HAP-1 (cell line): Measurements from ENCODE around the gene ATF7IP2.
"Not testable (repeated sequence)": the region's sequence is repeated elsewhere in the genome, so short reads cannot be mapped to it uniquely, and the experiment has no call there.

Source experiments
- DNase-seq, 2 experiments: peaks; one replicate each; pipeline ENCODE4 v3.0.0-alpha.2; 2016 to 2020; ENCODE audit warnings: low spot score in 2 of 2
- H3K27me3 ChIP-seq: fragments of 250-450 bp; sonication (Bioruptor Pico); 2 replicates; pipeline ENCODE4 v1.5.1; 2020; ENCODE audit warnings: low read depth, mild to moderate bottlenecking, moderate library complexity
- H3K36me3 ChIP-seq: fragments of 250-450 bp; sonication (Bioruptor Pico); replicated peaks from 2 replicates; pipeline ENCODE4 v1.5.1; 2020; ENCODE audit warnings: mild to moderate bottlenecking
- H3K4me1 ChIP-seq: fragments of 250-450 bp; sonication (Bioruptor Pico); 2 replicates; pipeline ENCODE4 v1.5.1; 2020; ENCODE audit warnings: mild to moderate bottlenecking
- H3K4me3 ChIP-seq: fragments of 250-450 bp; sonication (Bioruptor Pico); 2 replicates; pipeline ENCODE4 v1.5.1; 2020; ENCODE audit warnings: mild to moderate bottlenecking, moderate library complexity
- H3K9me3 ChIP-seq: fragments of 250-450 bp; sonication (Bioruptor Pico); 2 replicates; pipeline ENCODE4 v1.5.1; 2020; ENCODE audit warnings: mild to moderate bottlenecking, moderate library complexity
- in situ Hi-C: fragments of 300-500 bp; cut with MboI; formaldehyde crosslinking; loops from 3 replicates; pipeline ENCODE4 v1.14.3; 2020; ENCODE audit warnings: low sequenced_read_pairs, inconsistent platforms, mixed read lengths

Gene ATF7IP2, protein sequence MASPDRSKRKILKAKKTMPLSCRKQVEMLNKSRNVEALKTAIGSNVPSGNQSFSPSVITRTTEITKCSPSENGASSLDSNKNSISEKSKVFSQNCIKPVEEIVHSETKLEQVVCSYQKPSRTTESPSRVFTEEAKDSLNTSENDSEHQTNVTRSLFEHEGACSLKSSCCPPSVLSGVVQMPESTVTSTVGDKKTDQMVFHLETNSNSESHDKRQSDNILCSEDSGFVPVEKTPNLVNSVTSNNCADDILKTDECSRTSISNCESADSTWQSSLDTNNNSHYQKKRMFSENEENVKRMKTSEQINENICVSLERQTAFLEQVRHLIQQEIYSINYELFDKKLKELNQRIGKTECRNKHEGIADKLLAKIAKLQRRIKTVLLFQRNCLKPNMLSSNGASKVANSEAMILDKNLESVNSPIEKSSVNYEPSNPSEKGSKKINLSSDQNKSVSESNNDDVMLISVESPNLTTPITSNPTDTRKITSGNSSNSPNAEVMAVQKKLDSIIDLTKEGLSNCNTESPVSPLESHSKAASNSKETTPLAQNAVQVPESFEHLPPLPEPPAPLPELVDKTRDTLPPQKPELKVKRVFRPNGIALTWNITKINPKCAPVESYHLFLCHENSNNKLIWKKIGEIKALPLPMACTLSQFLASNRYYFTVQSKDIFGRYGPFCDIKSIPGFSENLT

GRCh38 chr16:10385725-10386516 is at the start of gene ATF7IP2:
Gene ATF7IP2 (plus strand): TSS chr16:10386061. CDS start chr16:10430621, 44,560 bp downstream.
- in situ Hi-C loops, result no loop called here
- Histone ChIP-seq H3K36me3 (peaks cover 4% of the 10 kb centered on the region; the same call in 1 of the 2 replicates), H3K9me3 (no peaks in the 10 kb centered on the region), H3K4me3 (peak within 1 kb of the TSS; percentile 66), H3K27me3 (no peaks in the 10 kb centered on the region), H3K4me1 (peaks cover 8% of the 10 kb centered on the region; the same call in 1 of the 2 replicates)
- DNase-seq, result peak; percentile 81 to 96

DNA sequence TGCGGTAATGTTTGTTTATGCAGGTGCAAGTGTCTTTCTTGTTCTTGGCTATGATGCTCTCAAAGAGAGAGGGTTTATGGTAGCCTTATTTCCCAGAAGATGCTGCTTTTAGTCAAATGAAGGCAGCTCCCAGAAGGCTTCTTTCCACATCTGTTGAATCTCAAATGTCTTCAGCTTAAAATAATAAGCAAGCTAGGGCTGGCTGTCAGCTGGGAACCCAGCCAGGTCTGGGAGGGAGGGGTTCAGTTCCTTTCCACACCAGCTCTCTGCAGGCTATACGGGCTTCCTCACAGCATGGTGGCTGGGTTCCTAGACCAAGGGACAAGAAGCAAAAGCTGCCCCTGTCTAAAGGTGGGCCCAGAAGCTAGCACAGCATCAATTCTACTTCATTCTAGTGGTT is 47.4 kb upstream of the ATF7IP2 start:
- in situ Hi-C loops, result no loop called here
- DNase-seq, result no peak
- Histone ChIP-seq H3K27me3 (no peaks in the 10 kb centered on the region), H3K4me3 (no peak overlapping the region), H3K36me3 (no peaks in the 10 kb centered on the region), H3K9me3 (no peaks in the 10 kb centered on the region), H3K4me1 (no peaks in the 10 kb centered on the region)

- in situ Hi-C loops, result no loop called here
- no peaks in the 10 kb centered on the region for H3K4me1 ChIP-seq
- no peaks in the 10 kb centered on the region for H3K9me3 ChIP-seq
- DNase-seq, result no peak
- H3K36me3 ChIP-seq, result no peaks in the 10 kb centered on the region
- no peak overlapping the region for H3K4me3 ChIP-seq
- no peaks in the 10 kb centered on the region for H3K27me3 ChIP-seq
Measured at GRCh38 chr16:10339777-10340732, 45.8 kb upstream of the ATF7IP2 start.

- no peaks in the 10 kb centered on the region for H3K4me1 ChIP-seq
- H3K36me3 ChIP-seq, result no peaks in the 10 kb centered on the region
- H3K9me3 ChIP-seq, result no peaks in the 10 kb centered on the region
- H3K27me3 ChIP-seq, result no peaks in the 10 kb centered on the region
- in situ Hi-C loops, result no loop called here
- DNase-seq, result no peak
- H3K4me3 ChIP-seq, result no peak overlapping the region
Measured at GRCh38 chr16:10343124-10343760, 42.6 kb upstream of the ATF7IP2 start.

DNA sequence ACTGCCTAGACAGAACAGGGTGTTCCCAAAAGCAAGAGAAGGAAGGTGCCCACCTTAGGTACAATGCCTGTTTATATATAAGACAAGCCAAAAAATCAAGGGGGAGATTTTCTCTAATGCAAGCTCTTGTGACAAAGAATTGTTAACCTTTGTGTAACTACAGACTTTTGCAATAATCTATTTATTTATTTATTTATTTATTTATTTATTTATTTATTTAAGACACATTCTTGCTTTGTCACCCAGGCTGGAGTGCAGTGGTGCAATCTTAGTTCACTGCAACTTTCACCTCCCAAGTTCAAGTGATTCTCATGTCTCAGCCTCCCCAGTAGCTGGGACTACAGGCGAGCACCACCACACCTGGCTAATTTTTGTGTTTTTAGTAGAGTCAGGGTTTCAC is 41.2 kb upstream of the ATF7IP2 start:
- not testable (repeated sequence) for DNase-seq, H3K9me3 ChIP-seq

DNA sequence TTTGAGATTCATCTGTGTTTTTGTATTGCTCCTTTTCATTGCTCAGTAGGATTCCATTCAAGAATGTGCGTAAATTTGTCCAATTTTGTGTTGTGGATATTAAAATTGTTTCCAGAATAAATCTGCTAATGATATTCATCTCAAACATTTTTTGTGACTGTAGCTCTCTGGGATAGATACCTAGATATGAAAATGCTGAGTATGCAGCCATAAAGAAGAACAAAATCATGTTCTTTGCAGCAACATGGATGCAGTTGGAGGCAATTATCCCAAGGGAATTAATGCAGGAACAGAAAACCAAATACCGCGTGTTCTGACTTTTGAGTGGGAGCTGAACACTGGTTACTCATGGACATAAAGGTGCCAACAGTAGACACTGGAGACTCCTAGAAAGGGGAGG is 40.2 kb upstream of the ATF7IP2 start:
- Histone ChIP-seq H3K4me1 (no peaks in the 10 kb centered on the region), H3K9me3 (no peaks in the 10 kb centered on the region), H3K36me3 (no peaks in the 10 kb centered on the region), H3K4me3 (no peak overlapping the region), H3K27me3 (no peaks in the 10 kb centered on the region)
- in situ Hi-C loops, result no loop called here
- DNase-seq, result no peak

More for the DNA sequence above, 41.2 kb upstream of the ATF7IP2 start:
- in situ Hi-C loops, H3K27me3 ChIP-seq, H3K4me1 ChIP-seq, H3K4me3 ChIP-seq, H3K36me3 ChIP-seq: not testable (repeated sequence)

- Histone ChIP-seq H3K4me1 (no peaks in the 10 kb centered on the region), H3K9me3 (no peaks in the 10 kb centered on the region), H3K36me3 (no peaks in the 10 kb centered on the region), H3K27me3 (no peaks in the 10 kb centered on the region), H3K4me3 (no peak overlapping the region)
- in situ Hi-C loops, result no loop called here
- no peak for DNase-seq
Measured at GRCh38 chr16:10349851-10350250, 36.0 kb upstream of the ATF7IP2 start.

DNA sequence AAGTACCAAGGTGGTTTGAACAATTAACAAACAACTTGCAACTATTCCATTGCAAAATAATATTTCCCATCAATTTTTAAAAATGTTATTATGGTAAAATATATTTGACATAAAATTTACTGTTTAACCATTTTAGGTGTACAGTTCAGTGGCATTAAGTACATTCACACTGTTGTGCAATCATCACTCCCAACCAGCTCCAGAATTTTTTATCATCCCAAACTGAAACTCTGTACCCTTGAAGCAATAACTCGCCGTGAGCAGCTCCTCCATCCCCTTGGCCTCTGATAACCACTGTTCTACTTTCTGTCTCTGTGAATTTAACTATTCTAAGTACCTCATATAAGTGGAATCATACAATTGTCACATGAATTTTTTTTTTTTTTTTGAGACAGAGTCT is 33.6 kb upstream of the ATF7IP2 start:
- DNase-seq, result no peak
- no peaks in the 10 kb centered on the region for H3K4me1 ChIP-seq

DNA sequence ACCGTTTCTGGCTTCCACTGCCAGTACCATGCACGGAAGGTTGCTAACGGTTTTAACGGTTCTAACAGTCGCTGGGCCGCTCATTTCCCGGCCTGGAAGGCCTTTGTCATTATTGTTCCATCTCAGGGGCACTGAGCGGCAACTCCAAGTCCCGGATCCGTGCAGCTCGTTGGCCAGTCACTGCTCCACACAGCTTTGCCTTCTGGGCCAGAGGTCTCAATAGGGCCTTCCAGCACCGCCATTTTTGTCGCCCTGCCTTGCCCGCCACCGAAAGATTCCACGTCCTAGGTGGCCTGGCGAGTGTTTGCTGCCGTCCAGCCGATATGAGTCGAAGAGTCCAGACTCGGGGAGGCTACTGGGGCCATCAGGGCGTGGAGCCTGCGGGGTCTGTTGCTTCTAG is 30.3 kb upstream of the ATF7IP2 start:
- Histone ChIP-seq H3K27me3 (no peaks in the 10 kb centered on the region), H3K4me3 (no peak overlapping the region), H3K36me3 (no peaks in the 10 kb centered on the region), H3K4me1 (no peaks in the 10 kb centered on the region), H3K9me3 (no peaks in the 10 kb centered on the region)
- no peak for DNase-seq
- in situ Hi-C loops, result no loop called here

More for the DNA sequence above, 33.6 kb upstream of the ATF7IP2 start:
- Histone ChIP-seq H3K36me3 (no peaks in the 10 kb centered on the region), H3K27me3 (no peaks in the 10 kb centered on the region), H3K4me3 (no peak overlapping the region), H3K9me3 (no peaks in the 10 kb centered on the region)
- in situ Hi-C loops, result no loop called here

DNA sequence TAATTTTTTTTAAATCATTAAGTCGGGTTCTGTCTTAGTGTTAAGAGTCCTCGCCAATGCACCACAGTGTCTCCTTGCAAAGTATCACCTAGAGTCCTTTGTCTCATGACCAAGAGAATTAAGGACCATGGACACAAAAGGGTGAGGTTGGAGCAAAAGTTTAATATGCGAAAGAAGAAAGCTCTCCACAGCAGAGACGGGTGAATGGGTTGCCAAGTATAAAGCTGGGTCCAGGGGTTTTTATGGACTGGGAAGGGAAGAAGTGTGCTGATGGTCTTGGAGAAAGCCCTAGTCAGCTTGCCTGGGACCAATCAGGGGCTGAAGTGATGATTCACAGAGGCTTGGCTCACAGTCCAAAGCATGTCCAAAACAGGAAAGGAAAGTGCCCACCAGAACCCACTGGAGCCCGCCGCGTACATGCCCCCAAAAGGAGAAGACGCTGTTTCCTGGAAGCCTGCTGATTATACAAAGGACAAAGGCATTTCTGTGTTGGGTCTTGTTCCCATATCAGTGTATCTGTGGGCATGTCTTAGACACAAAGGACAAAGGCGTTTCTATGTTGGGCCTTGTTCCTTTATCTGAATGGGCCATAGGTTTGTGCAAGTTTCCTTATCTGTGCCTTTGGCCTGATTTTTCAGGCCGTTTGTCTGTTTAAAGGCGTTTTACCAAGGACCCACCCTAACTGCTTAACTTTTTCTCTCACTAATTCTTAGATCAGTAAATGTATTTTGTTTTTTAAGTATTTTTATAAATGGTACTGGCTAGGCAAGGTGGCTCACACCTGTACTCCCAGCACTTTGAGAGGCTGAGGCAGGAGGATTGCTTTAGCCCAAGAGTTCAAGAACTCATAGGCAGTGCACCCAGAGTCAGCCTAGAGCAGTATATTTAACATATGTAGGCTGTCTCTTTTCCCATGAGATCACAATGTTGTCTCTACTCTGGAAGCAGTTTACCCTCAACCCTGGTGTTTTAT is 28.7 kb upstream of the ATF7IP2 start:
- no peaks in the 10 kb centered on the region for H3K9me3 ChIP-seq
- no peak for DNase-seq
- in situ Hi-C loops, result no loop called here

DNA sequence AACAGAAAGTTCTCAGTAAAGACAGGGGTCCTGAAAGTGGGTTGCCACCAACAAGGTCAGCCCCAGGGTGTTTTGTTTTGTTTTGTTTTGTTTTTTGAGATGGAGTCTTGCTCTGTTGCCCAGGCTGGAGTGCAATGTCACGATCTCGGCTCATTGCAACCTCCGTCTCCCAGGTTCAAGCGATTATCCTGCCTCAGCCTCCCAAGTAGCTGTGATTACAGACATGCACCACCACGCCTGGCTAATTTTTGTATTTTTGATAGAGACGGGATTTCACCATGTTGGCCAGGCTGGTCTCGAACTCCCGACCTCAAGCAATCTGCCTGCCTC is 24.1 kb upstream of the ATF7IP2 start:
- H3K27me3 ChIP-seq, DNase-seq, H3K9me3 ChIP-seq, H3K4me1 ChIP-seq, H3K36me3 ChIP-seq, H3K4me3 ChIP-seq, in situ Hi-C loops: not testable (repeated sequence)

More for the DNA sequence above, 28.7 kb upstream of the ATF7IP2 start:
- no peaks in the 10 kb centered on the region for H3K27me3 ChIP-seq
- no peak overlapping the region for H3K4me3 ChIP-seq
- no peaks in the 10 kb centered on the region for H3K4me1 ChIP-seq
- H3K36me3 ChIP-seq, result no peaks in the 10 kb centered on the region
